Astrocyte of the hippocampus (primary cell): Measurements from ENCODE around the gene C19orf44.
"Not testable (repeated sequence)": the region's sequence is repeated elsewhere in the genome, so short reads cannot be mapped to it uniquely, and the experiment has no call there.

Experiments
- DNase-seq: peaks from one replicate; pipeline ENCODE4 v3.0.0; 2011; ENCODE audit warnings: low read depth, low spot score

The C19orf44 gene

GRCh38 chr19:16467581-16467980 lies 28.6 kb upstream of the C19orf44 start:
- no peak for DNase-seq

- DNase-seq: peak; percentile 36
Observed at GRCh38 chr19:16470541-16470910, 25.7 kb upstream of the C19orf44 start.

- DNase-seq: peak; percentile 55
Observed at GRCh38 chr19:16470911-16471811, 25.0 kb upstream of the C19orf44 start.

GRCh38 chr19:16472559-16472899 lies 23.7 kb upstream of the C19orf44 start:
- not testable (repeated sequence) for DNase-seq

- DNase-seq: no peak
Observed at GRCh38 chr19:16472992-16473391, 23.2 kb upstream of the C19orf44 start.

GRCh38 chr19:16473875-16474392 lies 22.3 kb upstream of the C19orf44 start:
- no peak for DNase-seq

GRCh38 chr19:16476401-16476800 lies 19.8 kb upstream of the C19orf44 start:
- DNase-seq: no peak

GRCh38 chr19:16477311-16477710 lies 18.9 kb upstream of the C19orf44 start:
- no peak for DNase-seq

GRCh38 chr19:16482745-16483144 lies 13.4 kb upstream of the C19orf44 start:
- no peak for DNase-seq

- DNase-seq: not testable (repeated sequence)
Observed at GRCh38 chr19:16486476-16486875, 9.7 kb upstream of the C19orf44 start.

- DNase-seq: peak; percentile 62
Observed at GRCh38 chr19:16496613-16496983, 404 bp downstream of the C19orf44 start.

- no peak for DNase-seq
Observed at GRCh38 chr19:16497042-16497441, 848 bp downstream of the C19orf44 start.

- no peak for DNase-seq
Observed at GRCh38 chr19:16497837-16498236, 1.6 kb downstream of the C19orf44 start.

GRCh38 chr19:16504271-16504670 lies 8.1 kb downstream of the C19orf44 start:
- no peak for DNase-seq

- DNase-seq: not testable (repeated sequence)
Observed at GRCh38 chr19:16506161-16506560, 10.0 kb downstream of the C19orf44 start.

- DNase-seq: no peak
Observed at GRCh38 chr19:16506961-16507360, 10.8 kb downstream of the C19orf44 start.

GRCh38 chr19:16508546-16508945 lies 12.4 kb downstream of the C19orf44 start:
- DNase-seq: no peak

- DNase-seq: peak; percentile 74
Observed at GRCh38 chr19:16509141-16510061, 13.2 kb downstream of the C19orf44 start.

- not testable (repeated sequence) for DNase-seq
Observed at GRCh38 chr19:16512611-16513010, 16.4 kb downstream of the C19orf44 start.

- no peak for DNase-seq
Observed at GRCh38 chr19:16514383-16515019, 18.3 kb downstream of the C19orf44 start.

GRCh38 chr19:16516381-16516780 lies 20.2 kb downstream of the C19orf44 start:
- no peak for DNase-seq
